Keratinocyte (primary cell): ENCODE results near the gene PITPNM3. TPM values are rescaled to one million over a fixed set of nuclear protein-coding genes. Genes with fewer than 3 reads are reported as not detected.

Source experiments
- DNase-seq: peaks from one replicate; pipeline ENCODE4 v3.0.0-alpha.2; 2011; ENCODE audit warnings: low read depth, missing footprints, low spot score
- FAIRE-seq: peaks from 2 replicates; lab custom pipeline; 2011; peaks lifted over from hg19 to GRCh38; lab: Jason Lieb, UNC
- H2AFZ ChIP-seq: 2 replicates; pipeline ENCODE4 v1.6.0; 2012; ENCODE audit warnings: low read length, control low read depth, inconsistent platforms; ENCODE audit not compliant: control insufficient read depth
- H3K27ac ChIP-seq: 2 replicates; pipeline ENCODE4 v1.5.1; 2011; ENCODE audit warnings: low read length; ENCODE audit not compliant: control insufficient read depth, insufficient read depth
- H3K27me3 ChIP-seq: 3 replicates; pipeline ENCODE4 v1.6.0; 2011; ENCODE audit warnings: low read length; ENCODE audit not compliant: control insufficient read depth, insufficient read depth; ENCODE audit errors: extremely low read depth
- H3K36me3 ChIP-seq, 2 experiments: 2 replicates in 1 of 2; 3 replicates in 1 of 2; pipeline ENCODE4 v1.5.1; 2011; ENCODE audit warnings: low read length in 2 of 2, mild to moderate bottlenecking in 1 of 2; ENCODE audit not compliant: control insufficient read depth in 2 of 2, insufficient read depth in 2 of 2; ENCODE audit errors: extremely low read depth in 1 of 2
- H3K4me1 ChIP-seq: 3 replicates; pipeline ENCODE4 v1.5.1; 2011; ENCODE audit warnings: low read length; ENCODE audit not compliant: control insufficient read depth, insufficient read depth; ENCODE audit errors: extremely low read depth
- H3K4me2 ChIP-seq: 3 replicates; pipeline ENCODE4 v1.6.0; 2011; ENCODE audit warnings: low read depth, low read length; ENCODE audit not compliant: control insufficient read depth, insufficient read depth; ENCODE audit errors: extremely low read depth
- H3K4me3 ChIP-seq, 3 experiments: fragments of 200-600 bp in 1 of 3; sonication (generic) in 1 of 3; 2 replicates in 2 of 3; 3 replicates in 1 of 3; pipeline ENCODE4 v1.5.1; 2011 to 2016; ENCODE audit warnings: low read length in 3 of 3, mild to moderate bottlenecking in 3 of 3, control low read depth in 2 of 3, inconsistent platforms in 1 of 3, low read depth in 1 of 3, mixed read lengths in 1 of 3, mixed run types in 1 of 3, moderate library complexity in 1 of 3; ENCODE audit not compliant: control insufficient read depth in 2 of 3, insufficient read depth in 2 of 3; ENCODE audit errors: extremely low read depth in 1 of 3
- H3K79me2 ChIP-seq: 2 replicates; pipeline ENCODE4 v1.6.0; 2012; ENCODE audit warnings: low read length; ENCODE audit not compliant: control insufficient read depth, insufficient read depth
- H3K9ac ChIP-seq: 3 replicates; pipeline ENCODE4 v1.6.0; 2011; ENCODE audit warnings: low read length; ENCODE audit not compliant: control insufficient read depth, insufficient read depth; ENCODE audit errors: extremely low read depth
- H3K9me1 ChIP-seq: 3 replicates; pipeline ENCODE4 v1.6.0; 2011; ENCODE audit warnings: low read length; ENCODE audit not compliant: control insufficient read depth, insufficient read depth; ENCODE audit errors: extremely low read depth
- H3K9me3 ChIP-seq: 2 replicates; pipeline ENCODE4 v1.5.1; 2012; ENCODE audit warnings: low read depth, low read length; ENCODE audit not compliant: control insufficient read depth
- H4K20me1 ChIP-seq: 3 replicates; pipeline ENCODE4 v1.6.0; 2011; ENCODE audit warnings: low read length; ENCODE audit not compliant: control insufficient read depth, insufficient read depth; ENCODE audit errors: extremely low read depth
- EZH2 ChIP-seq: IDR thresholded peaks from one replicate; pipeline ENCODE4 v1.6.1; 2012; ENCODE audit warnings: inconsistent platforms, mild to moderate bottlenecking, low read length, moderate library complexity
- dilution Hi-C: fragments of 300-500 bp; cut with MboI; formaldehyde crosslinking; loops from one replicate; pipeline ENCODE4 v1.7.0; 2020; ENCODE audit warnings: low sequenced_read_pairs; ENCODE audit not compliant: extremely low pct_ligation_motif_present
- polyA plus RNA-seq, 5 experiments: library from polyadenylated mRNA; depleted of rRNA in 3 of 5; stranded (reverse) in 3 of 5; stranded (forward) in 1 of 5; unstranded in 1 of 5; fragments of >200 nt; gene quantifications; 1 replicate in 1 of 5; 2 replicates in 3 of 5; 3 replicates in 1 of 5; pipeline versions ENCODE4 v1.2.1 to v1.2.3, GENCODE V29; 2011 to 2012; ENCODE audit warnings: missing spikeins in 2 of 5, low read depth in 1 of 5, low replicate concordance in 1 of 5
- TF ChIP-seq, protein P1 (sequence below), 3 experiments: IDR thresholded peaks in 1 of 3; conservative IDR thresholded peaks in 1 of 3; optimal IDR thresholded peaks in 1 of 3; 2 replicates in 2 of 3; 3 replicates in 1 of 3; pipeline versions ENCODE3 to v1.5.1; 2011; ENCODE audit warnings: low read length in 3 of 3, mild to moderate bottlenecking in 3 of 3, moderate library complexity in 2 of 3, control low read depth in 1 of 3, inconsistent platforms in 1 of 3; ENCODE audit not compliant: insufficient read depth in 2 of 3; ENCODE audit errors: extremely low read depth in 1 of 3

PITPNM3 gene
- polyA plus RNA-seq, 1 donor (not counting 4 experiments of a cell fraction or from before 2014, with no cell fraction given) = 7.7 TPM

GRCh38 chr17:6476076-6476809 lies 80.1 kb downstream of the PITPNM3 start:
- no peaks in the 10 kb centered on the region for H3K79me2 ChIP-seq
- H3K27ac ChIP-seq = no peak overlapping the region
- TF ChIP-seq, protein P1, sequence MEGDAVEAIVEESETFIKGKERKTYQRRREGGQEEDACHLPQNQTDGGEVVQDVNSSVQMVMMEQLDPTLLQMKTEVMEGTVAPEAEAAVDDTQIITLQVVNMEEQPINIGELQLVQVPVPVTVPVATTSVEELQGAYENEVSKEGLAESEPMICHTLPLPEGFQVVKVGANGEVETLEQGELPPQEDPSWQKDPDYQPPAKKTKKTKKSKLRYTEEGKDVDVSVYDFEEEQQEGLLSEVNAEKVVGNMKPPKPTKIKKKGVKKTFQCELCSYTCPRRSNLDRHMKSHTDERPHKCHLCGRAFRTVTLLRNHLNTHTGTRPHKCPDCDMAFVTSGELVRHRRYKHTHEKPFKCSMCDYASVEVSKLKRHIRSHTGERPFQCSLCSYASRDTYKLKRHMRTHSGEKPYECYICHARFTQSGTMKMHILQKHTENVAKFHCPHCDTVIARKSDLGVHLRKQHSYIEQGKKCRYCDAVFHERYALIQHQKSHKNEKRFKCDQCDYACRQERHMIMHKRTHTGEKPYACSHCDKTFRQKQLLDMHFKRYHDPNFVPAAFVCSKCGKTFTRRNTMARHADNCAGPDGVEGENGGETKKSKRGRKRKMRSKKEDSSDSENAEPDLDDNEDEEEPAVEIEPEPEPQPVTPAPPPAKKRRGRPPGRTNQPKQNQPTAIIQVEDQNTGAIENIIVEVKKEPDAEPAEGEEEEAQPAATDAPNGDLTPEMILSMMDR (optimal IDR thresholded peaks at IDR 0.05 in 1 of 3, IDR thresholded peaks at IDR 0.05 in 1 of 3, conservative IDR thresholded peaks at IDR 0.05 in 1 of 3; ENCODE audit: extremely low read depth in 1 of 3, insufficient read depth in 2 of 3, low read length in 3 of 3) = no peak
- TF ChIP-seq EZH2 = no peak
- H3K9ac ChIP-seq = no peak overlapping the region
- no peaks in the 10 kb centered on the region for H3K9me3 ChIP-seq
- peaks cover 0 to 1% of the 10 kb centered on the region in 2 experiments for H3K36me3 ChIP-seq
- H3K27me3 ChIP-seq = no peaks in the 10 kb centered on the region
- dilution Hi-C loops = no loop called here
- DNase-seq = no peak
- no peak overlapping the region for H2AFZ ChIP-seq
- no peak overlapping the region for H3K4me3 ChIP-seq
- H3K4me1 ChIP-seq = peaks cover 50% of the 10 kb centered on the region
- H3K4me2 ChIP-seq = no peak overlapping the region
- peaks cover 3% of the 10 kb centered on the region for H4K20me1 ChIP-seq
- H3K9me1 ChIP-seq = peaks cover 2% of the 10 kb centered on the region
- peak; percentile 26 for FAIRE-seq

DNA sequence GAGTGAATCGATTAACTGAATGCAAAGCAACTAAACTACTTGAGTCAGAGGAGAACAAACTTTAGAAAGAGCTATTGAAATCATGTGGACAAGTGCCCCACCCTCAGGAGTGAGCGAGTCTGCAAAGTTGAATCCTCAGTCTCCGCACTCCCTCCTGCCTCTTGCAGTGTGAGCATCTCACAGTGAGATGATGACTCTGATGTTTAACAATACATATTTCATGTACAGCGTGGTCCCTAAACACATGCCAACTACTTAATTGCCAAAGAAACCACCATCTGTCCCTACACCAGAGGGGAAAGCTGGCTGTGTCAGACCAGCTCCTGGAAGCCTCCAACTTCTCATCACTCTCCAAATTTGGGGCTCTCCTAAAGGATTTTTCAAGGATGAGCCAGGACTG lies 80.9 kb downstream of the PITPNM3 start:
- H3K4me3 ChIP-seq = no peak overlapping the region
- H3K36me3 ChIP-seq = peaks cover 1 to 6% of the 10 kb centered on the region in 2 experiments
- no peaks in the 10 kb centered on the region for H3K9me3 ChIP-seq
- peaks cover 2% of the 10 kb centered on the region for H3K9me1 ChIP-seq
- no peak overlapping the region for H2AFZ ChIP-seq
- H4K20me1 ChIP-seq = peaks cover 3% of the 10 kb centered on the region
- peak overlapping the region; percentile 4 for H3K9ac ChIP-seq
- TF ChIP-seq, protein P1 (optimal IDR thresholded peaks at IDR 0.05 in 1 of 3, IDR thresholded peaks at IDR 0.05 in 1 of 3, conservative IDR thresholded peaks at IDR 0.05 in 1 of 3; ENCODE audit: extremely low read depth in 1 of 3, insufficient read depth in 2 of 3, low read length in 3 of 3) = no peak
- no peak for TF ChIP-seq EZH2
- DNase-seq (no peak), FAIRE-seq (peak; percentile 44)
- peaks cover 52% of the 10 kb centered on the region for H3K4me1 ChIP-seq
- dilution Hi-C loops = no loop called here
- peak overlapping the region; percentile 63 for H3K4me2 ChIP-seq
- H3K27ac ChIP-seq = peak overlapping the region; percentile 61
- H3K79me2 ChIP-seq = no peaks in the 10 kb centered on the region
- H3K27me3 ChIP-seq = no peaks in the 10 kb centered on the region
